ENCODE measurements around the gene WDPCP.
"Not testable (repeated sequence)": the region's sequence is repeated elsewhere in the genome, so short reads cannot be mapped to it uniquely, and the experiment has no call there.

The WDPCP gene

DNA sequence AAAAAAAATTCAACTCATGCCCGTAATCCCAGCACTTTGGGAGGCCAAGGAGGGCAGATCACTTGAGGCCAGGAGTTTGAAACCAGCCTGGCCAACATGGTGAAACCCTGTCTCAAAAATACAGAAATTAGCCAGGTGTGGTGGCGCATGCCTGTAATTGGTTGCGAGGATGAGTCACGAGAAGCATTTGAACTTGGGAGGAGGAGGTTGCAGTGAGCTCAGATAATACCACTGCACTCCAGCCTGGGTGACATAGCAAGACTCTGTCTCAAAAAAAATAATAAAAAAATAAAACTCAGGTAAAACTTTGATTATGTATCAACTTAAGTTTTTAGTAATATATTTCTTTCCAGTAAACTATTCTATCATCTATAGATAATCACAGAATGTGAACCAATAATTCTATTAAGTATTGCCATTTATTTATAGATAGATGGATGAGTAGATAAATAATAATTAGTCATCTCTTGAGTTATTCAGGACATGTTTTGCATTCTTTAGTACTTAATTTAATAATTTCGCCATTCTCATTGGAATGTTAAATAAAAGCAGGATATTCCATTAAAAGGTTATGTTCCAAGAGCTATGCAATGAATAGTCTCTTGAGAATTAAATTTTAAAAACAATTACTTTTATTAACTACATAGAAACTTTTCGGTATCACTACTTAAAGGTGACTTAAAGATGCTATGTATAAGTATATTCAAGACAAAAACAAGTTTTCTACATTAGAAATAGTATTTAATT is 48.7 kb downstream of the WDPCP start:
- no peak for DNase-seq (ENCODE audit: low read depth in 2 of 2)

DNA sequence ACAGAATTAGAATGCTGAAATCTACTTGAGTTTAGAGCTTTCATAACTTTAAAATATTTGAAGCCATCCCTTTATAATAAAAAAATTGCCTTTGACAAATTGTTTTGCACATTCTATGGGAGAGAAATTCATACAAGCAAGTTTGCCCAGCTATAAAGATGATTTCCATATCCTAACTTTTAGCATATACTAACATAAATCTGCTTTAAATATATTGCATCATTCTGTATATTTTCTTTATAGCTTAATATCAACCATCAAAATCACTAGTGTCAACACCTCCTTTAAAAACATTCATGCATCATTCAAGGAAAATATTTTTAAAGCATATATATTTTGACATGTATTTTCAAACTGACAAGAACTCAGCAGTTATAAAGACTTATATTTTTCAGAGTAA is 49.9 kb downstream of the WDPCP start:
- DNase-seq (ENCODE audit: low read depth in 2 of 2) = no peak

DNA sequence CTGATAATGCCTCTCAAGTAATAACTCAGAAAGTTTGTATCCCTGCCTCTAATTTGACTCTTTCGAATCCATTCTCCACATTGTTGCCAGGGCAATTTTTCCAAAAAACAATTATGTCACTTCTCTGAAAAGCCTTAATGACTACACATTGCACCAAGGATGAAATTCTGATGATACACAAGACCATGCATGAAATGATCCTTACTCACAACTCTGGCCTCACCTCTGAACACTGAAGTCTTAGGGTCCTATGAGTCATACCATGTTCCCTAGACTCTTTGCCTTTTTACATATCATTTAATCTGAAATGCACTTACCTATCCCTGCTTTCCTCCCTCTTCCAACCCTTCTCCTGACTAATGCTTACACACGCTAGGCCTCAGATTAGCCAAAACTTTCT is 51.0 kb downstream of the WDPCP start:
- DNase-seq (ENCODE audit: low read depth in 2 of 2) = no peak

DNA sequence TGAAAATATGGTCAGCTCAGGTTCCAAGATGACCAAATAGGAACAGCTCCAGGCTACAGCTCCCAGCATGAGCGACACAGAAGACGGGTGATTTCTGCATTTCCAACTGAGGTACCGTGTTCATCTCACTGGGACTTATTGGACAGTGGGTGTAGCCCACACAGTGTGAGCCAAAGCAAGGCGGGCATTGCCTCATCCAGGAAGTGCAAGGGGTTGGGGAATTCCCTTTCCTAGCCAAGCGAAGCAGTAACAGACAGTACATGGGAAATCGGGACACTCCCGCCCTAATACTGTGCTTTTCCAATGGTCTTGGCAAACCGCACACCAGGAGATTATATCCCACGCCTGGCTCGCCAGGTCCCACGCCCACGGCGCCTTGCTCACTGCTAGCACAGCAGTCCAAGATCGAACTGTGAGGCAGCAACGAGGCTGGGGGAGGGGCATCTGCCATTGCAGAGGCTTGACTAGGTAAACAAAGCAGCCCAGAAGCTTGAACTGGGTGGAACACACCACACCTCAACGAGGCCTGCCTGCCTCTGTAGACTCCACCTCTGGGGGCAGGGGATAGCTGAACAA is 57.5 kb downstream of the WDPCP start:
- DNase-seq (ENCODE audit: low read depth in 2 of 2) = no peak

DNA sequence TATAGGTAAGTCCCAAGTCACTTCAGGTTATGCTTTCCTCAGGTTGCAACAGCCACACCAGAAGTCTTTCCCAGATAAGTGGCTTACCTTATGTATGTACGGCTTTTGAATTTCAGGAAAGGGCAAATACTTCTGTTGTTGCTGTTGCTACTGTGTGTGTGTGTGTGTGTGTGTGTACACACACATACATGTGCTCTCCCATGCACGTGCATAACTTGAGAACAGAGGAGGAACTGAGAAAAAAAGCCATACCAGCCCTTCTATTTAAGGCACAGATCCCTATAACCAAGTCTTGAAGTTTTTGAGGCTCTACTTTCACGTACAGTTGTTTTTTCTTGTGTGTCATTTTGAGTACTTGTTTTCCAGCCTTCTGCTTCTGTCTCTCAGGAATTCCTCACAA is 62.4 kb downstream of the WDPCP start:
- DNase-seq (ENCODE audit: low read depth in 2 of 2) = no peak

DNA sequence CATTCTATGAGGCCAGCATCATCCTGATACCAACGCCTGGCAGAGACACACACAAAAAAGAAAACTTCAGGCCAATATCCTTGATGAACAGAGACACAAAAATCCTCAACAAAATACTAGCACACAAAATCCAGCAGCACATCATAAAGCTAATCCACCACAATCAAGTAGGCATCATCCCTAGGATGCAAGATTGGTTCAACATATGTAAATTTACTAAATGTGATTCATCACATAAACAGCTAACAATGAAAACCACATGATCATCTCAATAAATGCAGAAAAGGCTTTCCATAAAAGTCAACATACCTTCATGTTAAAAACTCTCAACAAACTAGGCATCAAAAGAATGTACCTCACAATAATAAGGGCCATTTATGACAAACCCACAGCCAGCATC is 65.3 kb downstream of the WDPCP start:
- no peak for DNase-seq (ENCODE audit: low read depth in 2 of 2)

DNA sequence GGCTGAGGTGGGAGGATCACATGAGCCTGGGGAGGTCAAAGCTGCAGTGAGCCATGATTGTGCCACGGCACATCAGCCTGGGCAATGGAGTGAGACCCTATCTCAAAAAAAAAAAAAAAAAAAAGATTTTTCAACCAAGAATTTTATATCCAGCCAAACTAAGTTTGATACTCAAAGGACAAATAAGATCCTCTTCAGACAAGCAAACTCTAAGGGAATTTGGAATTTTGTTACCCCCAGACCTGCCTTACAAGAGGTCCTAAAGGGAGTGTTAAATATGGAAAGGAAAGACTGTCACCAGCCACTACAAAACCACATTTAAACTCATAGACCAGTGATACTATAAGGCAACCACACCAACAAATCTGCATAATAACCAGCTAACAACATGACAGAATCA is 67.5 kb downstream of the WDPCP start:
- no peak for DNase-seq (ENCODE audit: low read depth in 2 of 2)

DNA sequence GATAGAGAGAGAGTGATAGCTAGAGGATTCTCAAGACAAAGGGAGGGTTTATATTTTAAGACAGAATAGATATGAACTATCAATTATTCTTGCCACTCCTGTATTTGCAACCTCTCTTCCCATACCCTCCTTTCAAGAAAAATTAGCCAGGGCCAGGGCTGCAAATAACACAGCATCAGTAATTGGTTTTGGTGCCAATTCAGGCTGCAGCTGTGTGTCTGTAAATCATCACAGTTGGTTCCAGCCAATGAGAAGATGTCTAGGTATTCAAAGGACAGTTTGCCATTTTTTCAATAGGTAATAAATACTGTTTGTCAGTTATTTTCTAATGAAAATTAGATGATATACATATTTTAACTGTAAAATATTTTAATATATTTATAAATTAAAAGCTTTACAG is 73.5 kb downstream of the WDPCP start:
- no peak for DNase-seq (ENCODE audit: low read depth in 2 of 2)

DNA sequence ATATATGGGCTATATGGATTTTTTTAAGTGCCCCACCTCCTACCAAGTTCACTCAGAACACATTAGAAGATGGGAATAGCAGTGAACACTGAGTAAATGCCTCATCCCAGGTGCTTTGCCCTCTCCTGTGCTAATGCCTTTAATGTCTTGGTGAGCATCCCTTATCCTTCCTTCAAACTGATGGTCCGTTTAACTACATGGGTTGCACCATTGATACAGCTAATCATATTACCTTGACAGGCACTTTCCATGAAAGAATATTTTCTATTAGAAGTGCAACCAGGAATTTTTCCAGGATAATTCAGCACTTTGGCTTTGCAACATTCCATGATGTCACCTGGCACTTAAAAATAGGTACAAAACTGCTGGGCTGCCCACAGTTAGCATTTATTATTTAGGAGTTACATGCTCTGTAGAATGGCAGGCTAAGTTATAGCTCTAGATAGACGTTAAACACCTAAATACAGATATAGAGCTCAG is 74.0 kb downstream of the WDPCP start:
- no peak for DNase-seq (ENCODE audit: low read depth in 2 of 2)

DNA sequence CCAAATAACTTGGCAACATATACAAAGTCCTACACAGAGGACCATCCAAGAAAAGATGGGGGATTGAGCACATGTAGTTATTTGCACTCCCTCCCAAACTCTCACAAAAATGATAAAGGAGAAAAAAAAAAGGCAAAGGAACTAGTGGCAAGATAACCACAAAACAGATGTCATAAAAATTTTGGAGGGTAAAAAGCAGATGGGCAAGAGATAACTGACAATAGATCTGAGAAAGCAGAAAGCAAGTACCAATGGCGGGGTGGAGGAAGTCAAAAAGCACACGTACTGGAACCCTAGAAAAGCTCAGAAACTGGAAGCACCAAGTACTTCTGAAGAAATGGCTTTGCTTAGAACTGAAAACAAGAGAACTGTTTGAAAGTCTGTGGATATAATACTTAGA is 82.0 kb downstream of the WDPCP start:
- no peak for DNase-seq (ENCODE audit: low read depth in 2 of 2)

DNA sequence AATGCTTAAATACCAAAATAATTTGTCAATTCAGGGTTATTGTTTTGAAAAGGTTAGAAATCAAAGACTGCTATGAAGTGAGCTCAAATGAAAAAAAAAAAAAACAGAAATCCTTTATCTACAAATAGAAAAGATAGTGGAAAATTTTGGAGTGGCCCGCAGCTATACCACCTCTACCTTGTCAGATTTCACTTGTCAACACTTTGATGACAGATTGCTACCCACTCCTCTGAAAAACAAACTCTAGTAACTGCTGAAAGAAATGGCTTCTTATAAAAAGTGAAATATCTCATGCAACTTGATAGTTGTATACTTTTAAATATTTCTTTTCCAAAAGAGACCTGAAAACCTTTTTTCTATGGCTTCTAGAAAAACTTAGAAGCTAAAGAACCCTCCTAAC is 84.5 kb downstream of the WDPCP start:
- no peak for DNase-seq (ENCODE audit: low read depth in 2 of 2)

DNA sequence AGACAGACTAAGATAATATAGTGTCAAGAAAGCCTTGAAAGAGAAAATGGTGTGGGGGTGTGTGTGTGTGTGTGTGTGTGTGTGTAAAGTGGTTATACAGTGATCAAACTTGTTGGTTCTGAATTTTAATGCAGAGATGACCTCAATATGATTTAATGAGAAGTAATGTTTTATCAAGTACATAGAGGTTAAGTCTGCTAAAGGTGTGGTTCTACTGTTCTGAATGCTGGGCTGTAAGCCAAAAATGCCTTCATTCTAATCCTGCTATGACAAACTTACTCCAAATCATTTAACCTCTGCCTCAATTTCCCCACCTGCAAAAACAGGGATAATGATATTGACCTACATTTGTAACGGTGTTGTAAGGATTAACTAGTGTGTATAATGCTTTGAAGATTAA is 87.9 kb downstream of the WDPCP start:
- no peak for DNase-seq (ENCODE audit: low read depth in 2 of 2)

DNA sequence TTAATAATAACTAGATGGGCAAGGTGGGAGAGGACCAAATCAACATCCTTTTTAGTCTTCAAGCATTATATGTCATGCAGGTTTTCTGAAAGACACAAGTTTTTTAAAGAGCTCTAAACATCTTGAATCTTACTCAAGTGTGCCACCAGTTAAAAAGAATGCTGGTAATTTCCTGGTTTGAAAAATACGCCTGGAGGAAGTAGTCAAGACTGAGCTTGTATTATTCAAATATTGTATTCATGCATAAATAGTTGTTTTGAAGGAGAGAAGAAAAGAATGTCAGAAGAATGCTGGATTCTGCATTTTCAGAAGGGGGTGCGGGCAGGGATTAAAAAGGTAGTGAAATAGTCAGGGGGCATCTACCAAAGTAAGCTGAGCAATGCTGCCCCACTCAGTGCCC is 90.7 kb downstream of the WDPCP start:
- DNase-seq (ENCODE audit: low read depth in 2 of 2) = no peak

DNA sequence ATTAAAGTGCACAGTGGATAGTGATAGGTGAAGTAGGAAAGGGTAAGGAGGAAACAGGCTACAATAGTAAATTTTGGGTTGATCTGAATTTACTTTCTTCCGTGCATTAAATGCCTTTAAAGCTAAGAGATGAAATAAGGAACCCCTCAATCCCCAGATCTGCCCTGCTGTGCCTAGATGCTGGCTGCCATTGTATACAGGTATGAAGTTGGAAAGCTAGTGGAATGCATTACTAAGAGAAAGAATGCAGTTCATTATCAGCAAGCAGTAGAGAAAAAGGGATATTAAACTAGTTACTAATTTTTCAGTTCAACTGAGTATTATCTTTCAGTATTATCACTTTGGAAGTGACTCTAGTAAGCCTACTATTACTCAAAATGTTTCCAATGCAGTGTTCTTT is 93.3 kb downstream of the WDPCP start:
- DNase-seq (ENCODE audit: low read depth in 2 of 2) = no peak

DNA sequence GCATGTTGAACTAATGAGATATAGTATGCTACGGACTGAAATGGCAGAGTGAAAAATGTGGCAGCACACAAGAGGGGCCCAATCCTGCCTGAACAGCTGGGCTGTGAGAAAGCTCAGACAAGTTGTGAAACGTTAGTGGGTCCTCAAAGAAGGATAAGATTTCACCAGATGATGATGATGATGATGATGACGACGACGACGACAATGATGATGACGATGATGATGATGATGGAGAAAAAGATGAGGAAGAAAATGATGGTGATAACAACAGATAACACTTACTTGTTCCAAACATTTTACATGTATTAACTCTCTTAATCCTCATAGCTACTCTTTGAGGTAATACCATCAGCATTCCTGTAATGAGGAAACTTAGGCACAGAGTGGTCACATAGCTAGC is 94.2 kb downstream of the WDPCP start:
- DNase-seq (ENCODE audit: low read depth in 2 of 2) = no peak

DNA sequence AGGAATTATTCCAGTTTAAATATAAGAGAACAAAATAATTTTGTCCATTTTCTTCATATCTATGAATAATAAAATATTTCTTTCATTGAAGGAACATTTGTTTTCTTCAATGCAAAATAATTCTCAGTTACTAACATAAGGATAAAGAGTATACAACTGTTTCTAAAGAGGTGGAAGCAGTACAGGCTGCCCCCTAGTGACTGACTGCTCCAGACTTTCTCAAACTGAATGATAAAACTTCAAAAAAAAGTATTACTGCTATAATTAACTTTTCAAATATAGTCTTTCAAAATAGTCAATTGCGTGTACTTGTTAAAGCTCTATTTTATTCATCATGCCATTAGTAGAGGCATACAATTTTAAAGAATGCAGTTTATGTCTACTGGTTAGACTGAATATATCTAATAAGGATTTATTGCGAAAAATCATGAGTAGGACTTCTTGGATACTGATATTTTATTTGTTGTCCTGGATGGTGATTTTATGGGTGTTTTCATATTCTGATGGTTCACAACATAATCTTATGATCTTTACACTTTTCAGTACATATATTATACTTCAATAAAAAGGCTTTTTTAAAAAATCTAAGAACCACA is 100.1 kb downstream of the WDPCP start:
- no peak for DNase-seq (ENCODE audit: low read depth in 2 of 2)

DNA sequence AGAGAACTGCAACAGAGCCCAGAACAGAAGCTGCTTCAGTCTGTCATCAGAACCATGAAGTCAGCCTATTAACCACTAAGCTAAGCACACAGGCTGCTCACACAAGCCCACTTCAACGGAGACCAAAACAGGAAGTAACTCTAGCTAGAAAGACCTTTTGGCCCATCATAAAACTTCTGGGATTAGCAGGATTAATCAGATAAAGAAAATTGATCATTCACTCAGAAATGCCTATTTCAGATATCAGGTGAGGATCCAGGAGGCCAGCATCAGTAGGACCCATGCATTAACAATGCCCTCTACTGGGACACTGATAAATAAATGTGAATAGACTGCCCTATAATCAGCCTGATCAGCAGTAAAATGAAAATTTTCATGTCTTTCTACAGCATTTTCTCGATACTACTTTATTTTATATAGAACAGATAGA is 101.4 kb downstream of the WDPCP start:
- DNase-seq (ENCODE audit: low read depth in 2 of 2) = no peak

DNA sequence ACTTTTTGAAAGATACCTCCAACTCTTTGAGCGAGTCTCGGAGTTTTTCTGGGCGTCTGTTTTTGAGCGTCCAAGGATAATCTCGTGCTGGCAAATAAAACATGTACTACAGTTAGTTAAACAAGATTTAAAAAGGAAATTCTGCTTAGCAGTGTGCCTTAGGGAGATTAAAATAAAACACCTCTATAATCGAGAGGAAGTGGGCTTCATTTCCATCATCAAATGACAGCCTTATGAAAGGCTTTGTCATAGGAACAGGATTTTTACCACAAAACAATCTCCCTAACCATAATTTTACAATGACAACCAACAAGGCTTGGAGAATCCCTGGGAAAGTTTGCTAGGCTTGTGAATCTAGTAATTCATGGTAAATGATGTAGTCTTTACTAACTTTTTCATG is 103.4 kb downstream of the WDPCP start:
- no peak for DNase-seq (ENCODE audit: low read depth in 2 of 2)

DNA sequence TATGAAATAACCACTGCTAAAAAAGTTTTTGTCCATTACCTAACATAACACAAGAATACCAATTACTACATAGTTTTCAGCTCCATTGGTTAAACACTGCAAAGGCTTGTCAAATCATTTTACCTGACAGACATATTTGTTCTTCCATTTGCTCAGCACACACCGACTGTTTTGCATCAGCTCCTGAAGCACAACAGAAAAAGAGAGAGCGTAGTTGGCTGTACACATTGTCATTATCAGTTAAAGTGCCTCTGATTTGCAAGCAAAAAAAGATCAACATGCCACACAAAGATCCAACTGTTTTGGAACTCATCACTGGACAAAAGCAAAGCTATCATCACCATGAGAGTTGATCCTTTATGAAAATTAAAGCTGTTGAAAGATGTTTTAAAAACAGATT is 103.8 kb downstream of the WDPCP start:
- DNase-seq (ENCODE audit: low read depth in 2 of 2) = no peak

DNA sequence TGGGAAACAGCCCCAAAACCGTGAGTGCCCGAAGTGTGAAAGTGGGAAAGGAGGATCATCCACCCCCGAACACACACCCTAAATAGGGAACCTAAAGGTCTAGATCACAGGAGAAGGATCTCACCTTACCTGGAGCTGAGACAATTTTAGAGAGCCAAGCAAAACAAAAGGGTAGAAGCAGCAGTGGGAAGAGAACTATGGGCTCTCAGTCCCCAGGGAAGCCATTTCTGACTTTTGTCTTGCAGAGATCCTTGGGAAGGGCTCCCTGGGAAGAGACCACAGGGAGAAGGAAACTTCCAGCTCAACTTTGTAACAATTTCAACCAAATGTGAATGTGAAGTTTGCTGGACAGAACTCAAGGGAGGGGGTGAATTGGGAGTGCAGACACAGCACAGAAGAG is 110.6 kb downstream of the WDPCP start:
- no peak for DNase-seq (ENCODE audit: low read depth in 2 of 2)

DNA sequence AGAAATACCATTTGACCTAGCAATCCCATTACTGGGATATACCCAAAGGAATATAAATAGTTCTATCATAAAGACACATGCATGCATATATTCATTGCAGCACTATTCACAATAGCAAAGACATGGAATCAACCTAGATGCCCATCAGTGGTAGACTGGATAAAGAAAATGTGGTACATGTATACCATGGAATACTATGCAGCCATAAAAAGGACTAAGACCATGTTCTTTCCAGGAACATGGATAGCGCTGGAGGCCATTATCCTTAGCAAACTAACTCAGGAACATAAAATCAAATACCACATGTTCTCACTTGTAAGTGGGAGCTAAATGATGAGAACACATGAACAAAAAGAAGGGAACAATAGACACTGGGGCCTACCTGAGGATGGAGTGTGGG is 119.0 kb downstream of the WDPCP start:
- DNase-seq (ENCODE audit: low read depth in 2 of 2) = not testable (repeated sequence)

DNA sequence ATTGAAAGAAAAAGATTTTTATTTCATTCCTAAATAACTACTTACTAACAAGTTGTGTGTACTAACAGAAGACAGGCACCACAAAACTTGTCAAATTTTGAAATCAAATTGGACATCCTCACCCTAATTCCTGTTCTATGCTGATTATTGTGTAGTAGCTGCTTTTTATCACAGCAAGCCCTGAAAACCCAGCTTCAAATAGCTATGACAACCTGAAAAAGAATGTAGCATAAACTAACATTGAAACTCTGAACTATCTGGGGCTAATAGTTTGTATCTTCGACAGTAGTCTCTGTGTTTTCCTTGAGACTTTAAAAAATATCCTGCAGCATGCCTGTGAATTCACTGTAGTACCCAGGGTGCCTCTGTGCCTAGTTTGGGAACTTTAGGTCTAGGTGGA is 122.6 kb downstream of the WDPCP start:
- DNase-seq (ENCODE audit: low read depth in 2 of 2) = no peak

DNA sequence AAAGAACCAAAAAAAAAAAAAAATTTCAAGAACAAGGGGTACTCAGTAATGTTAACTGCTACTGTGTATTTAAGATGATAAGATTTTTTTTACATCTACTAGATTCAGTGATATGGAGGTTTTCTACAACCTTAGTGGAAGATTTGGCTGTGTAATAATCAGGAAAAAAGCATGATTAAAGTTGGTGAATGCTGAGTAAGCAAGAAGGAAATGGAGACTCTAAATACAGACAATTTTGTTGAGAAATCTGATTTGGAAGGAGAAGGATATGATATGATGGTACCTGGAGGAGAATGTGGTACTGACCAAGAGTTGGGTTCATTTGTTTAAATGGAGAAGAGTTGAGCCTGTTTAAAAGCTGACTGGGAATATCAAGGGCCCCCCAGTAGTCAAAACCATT is 125.1 kb downstream of the WDPCP start:
- no peak for DNase-seq (ENCODE audit: low read depth in 2 of 2)
